Measurements from ENCODE around the gene DENND4C.
"Not testable (repeated sequence)": the region's sequence is repeated elsewhere in the genome, so short reads cannot be mapped to it uniquely, and the experiment has no call there.

DENND4C gene

GRCh38 chr9:19229595-19230354 lies 718 bp upstream of the DENND4C start:
- peak; percentile 66 to 74 for DNase-seq

GRCh38 chr9:19231126-19231903 lies 822 bp downstream of the DENND4C start:
- no peak for DNase-seq

GRCh38 chr9:19231904-19232822 lies 1.7 kb downstream of the DENND4C start:
- no peak for DNase-seq

DNA sequence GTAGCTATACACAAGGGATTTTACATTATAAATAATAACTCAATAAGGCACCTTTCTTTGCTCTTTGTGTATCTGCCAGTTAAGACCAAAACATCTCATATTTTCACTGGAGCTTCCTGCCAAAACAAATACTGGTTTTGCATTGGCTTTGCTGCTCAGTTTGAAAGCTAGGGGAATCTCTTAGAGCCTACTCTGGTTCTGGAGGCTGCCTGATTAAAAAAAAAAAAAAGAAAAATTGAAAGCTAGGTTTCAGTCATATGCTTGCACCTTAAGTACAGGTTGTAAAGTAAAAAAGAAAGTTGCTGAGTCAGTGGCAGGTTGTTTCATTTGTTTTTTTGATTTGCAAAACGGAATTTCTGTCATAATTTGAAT lies 2.3 kb downstream of the DENND4C start:
- no peak for DNase-seq

- DNase-seq, result no peak
These were observed 2.9 kb downstream of the DENND4C start for GRCh38 chr9:19233344-19233743.

DNA sequence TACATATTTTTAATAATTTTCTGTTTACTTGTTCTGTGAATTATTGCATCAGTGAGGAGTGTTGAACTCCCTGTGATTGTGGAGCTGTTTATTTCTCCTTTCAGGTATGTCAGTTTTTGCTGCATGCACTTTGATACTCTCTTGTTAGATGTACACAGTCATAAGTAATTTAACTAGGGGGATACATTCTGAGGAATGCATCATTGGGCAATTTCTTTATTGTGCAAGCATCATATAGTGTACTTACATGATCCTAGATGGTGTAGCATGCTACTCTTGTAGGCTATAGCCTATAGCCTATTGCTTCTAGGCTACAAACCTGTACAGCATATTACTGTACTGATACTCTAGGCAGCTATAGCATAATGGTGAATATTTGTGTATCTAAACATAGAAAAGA lies 9.5 kb downstream of the DENND4C start:
- DNase-seq, result no peak

- no peak for DNase-seq
These were observed 11.2 kb downstream of the DENND4C start for GRCh38 chr9:19241728-19242127.

GRCh38 chr9:19243366-19244033 lies 13.0 kb downstream of the DENND4C start:
- no peak for DNase-seq

GRCh38 chr9:19246891-19247290 lies 16.4 kb downstream of the DENND4C start:
- no peak for DNase-seq

- DNase-seq, result no peak
These were observed 16.9 kb downstream of the DENND4C start for GRCh38 chr9:19247420-19247819.

DNA sequence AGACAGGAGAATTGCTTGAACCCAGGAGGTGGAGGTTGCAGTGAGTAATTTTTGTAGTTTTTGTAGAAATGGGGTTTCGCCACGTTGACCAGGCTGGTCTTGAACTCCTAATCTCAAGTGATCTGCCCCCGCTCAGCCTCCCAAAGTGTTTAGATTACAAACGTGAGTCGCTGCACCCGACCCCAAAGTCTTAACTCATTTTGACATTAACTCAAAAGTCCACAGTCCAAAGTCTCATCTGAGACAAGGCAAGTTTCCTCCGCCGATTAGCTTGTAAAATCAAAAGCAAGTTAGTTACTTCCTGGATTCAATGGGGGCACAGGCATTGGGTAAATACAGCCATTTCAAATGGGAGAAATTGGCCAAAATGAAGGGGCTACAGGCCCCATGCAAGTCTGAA lies 19.9 kb downstream of the DENND4C start:
- not testable (repeated sequence) for DNase-seq

GRCh38 chr9:19251203-19251602 lies 20.7 kb downstream of the DENND4C start:
- DNase-seq, result not testable (repeated sequence)

- DNase-seq, result not testable (repeated sequence)
These were observed 21.1 kb downstream of the DENND4C start for GRCh38 chr9:19251622-19252021.

DNA sequence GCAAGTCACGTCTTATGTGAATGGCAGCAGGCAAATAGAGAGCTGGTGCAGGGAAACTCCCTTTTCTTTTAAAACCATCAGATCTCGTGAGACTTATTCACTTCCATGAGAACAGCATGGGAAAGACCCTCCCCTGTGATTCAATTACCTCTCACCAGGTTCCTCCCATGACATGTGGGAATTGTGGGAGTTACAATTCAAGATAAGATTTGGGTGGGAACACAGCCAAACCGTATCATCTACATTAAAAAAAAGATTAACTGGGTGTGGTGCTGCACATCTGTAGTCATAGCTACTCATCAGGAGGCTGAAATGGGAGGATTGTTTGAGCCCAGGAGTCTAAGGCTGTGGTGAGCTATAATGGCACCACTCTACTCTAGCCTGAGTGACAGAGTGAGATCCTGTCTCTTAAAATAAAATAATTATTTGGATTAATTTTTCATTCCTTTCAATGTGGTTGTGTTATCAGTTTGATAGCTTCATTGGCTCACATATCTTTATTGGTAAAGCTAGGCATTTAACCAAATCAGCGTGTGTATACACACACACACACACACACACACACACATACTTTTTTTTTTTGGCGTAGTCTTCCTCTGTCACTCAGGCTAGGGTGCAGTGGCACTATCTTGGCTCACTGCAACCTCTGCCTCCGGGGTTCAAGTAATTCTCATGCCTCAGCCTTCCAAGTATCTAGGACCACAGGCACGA lies 21.8 kb downstream of the DENND4C start:
- DNase-seq, result no peak

DNA sequence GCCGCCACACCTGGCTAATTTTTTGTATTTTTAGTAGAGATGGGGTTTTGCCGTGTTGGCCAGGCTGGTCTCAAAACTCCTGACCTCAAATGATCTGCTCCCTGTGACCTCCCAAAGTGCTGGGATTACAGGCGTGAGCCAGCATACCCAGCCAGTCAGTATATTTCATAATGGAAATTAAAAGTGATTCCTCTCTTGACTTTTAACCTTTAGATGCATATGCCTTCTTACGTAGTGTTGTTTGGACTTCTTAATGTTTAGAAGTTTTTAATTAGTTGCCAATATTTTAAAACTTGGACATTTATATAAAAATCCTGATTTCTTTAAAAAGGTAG lies 22.4 kb downstream of the DENND4C start:
- DNase-seq, result no peak

GRCh38 chr9:19255112-19255511 lies 24.6 kb downstream of the DENND4C start:
- DNase-seq, result no peak

GRCh38 chr9:19255821-19256220 lies 25.3 kb downstream of the DENND4C start:
- DNase-seq, result no peak

DNA sequence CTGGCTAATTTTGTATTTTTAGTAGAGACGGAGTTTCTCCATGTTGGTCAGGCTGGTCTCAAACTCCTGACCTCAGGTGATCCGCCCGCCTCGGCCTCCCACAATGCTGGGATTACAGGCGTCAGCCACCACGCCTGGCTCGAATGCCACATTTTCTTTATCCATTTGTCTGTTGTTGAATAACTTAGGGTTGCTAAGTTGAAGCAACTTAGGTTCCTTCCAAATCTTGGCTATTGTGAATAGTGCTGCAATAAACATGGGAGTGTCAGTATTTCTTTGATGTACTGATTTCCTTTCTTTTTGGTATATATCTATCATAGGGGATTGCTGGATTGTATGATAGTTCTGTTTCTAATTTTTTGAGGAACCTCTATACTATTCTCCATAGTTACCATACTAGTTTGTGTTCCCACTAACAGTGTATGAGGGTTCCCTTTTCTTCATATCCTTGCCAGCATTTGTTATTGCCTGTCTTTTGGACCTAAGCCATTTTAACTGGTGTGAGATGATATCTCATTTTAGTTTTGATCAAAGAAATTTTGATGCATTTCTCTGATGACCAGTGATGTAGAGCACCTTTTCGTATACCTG lies 29.3 kb downstream of the DENND4C start:
- not testable (repeated sequence) for DNase-seq

GRCh38 chr9:19265602-19266001 lies 35.1 kb downstream of the DENND4C start:
- not testable (repeated sequence) for DNase-seq

DNA sequence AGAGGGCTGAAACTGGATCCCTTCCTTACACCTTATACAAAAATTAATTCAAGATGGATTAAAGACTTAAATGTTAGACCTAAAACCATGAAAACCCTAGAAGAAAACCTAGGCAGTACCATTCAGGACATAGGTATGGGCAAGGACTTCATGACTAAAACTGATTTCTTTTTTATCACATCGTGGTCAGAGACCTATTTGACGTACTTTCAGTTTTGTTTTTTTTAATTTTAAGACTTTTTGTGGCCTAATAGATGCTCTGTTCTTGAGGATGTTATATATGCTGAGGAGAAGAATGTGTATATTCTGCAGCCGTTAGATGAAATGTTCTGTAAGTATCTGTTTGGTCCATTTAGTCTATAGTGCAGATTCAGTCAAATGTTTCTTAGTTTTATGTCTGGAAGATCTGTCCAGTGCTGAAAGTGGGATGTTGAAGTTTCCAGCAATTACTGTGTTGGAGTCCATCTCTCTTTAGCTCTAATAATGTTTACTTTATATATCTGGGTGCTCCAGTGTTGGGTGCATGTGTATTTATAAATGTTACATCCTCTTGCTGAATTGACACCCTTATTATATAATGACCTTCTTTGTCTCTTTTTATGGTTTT lies 36.4 kb downstream of the DENND4C start:
- DNase-seq, result not testable (repeated sequence)

- DNase-seq, result no peak
These were observed 39.1 kb downstream of the DENND4C start for GRCh38 chr9:19269582-19269981.

All from stimulated activated CD4-positive, alpha-beta T cell treated with anti-CD3 and anti-CD28 coated beads, Interleukin-2, amount 100 ng/mL, for 24 hours (primary cell).